WTC11 (cell line): ENCODE results near the gene PTPRN2.

Source experiments
- CREB1 ChIP-seq: sonication (generic); formaldehyde crosslinking; IDR thresholded peaks from 2 replicates; pipeline ENCODE4 v1.8.0; 2023; ENCODE audit warnings: mild to moderate bottlenecking, missing genetic modification reagents
- CTCF ChIP-seq: fragments of 200-600 bp; IDR thresholded peaks from 2 replicates; pipeline ENCODE4 v1.8.0; 2022; ENCODE audit warnings: antibody characterized with exemption
- ELF4 ChIP-seq: sonication (generic); formaldehyde crosslinking; IDR thresholded peaks from 2 replicates; pipeline ENCODE4 v1.8.1; 2022; ENCODE audit warnings: low read depth, mild to moderate bottlenecking, moderate library complexity, missing genetic modification reagents
- ESRRA ChIP-seq: sonication (generic); formaldehyde crosslinking; IDR thresholded peaks from 2 replicates; pipeline ENCODE4 v1.8.1; 2022; ENCODE audit warnings: mild to moderate bottlenecking, missing genetic modification reagents, borderline replicate concordance
- FOXJ3 ChIP-seq: sonication (generic); formaldehyde crosslinking; IDR thresholded peaks from 2 replicates; pipeline ENCODE4 v1.9.0; 2021; ENCODE audit warnings: missing genetic modification reagents, mild to moderate bottlenecking, borderline replicate concordance
- MLX ChIP-seq: sonication (generic); formaldehyde crosslinking; IDR thresholded peaks from 2 replicates; pipeline ENCODE4 v1.8.1; 2023; ENCODE audit warnings: mild to moderate bottlenecking, missing genetic modification reagents, moderate library complexity
- TEAD4 ChIP-seq: sonication (generic); formaldehyde crosslinking; IDR thresholded peaks from 2 replicates; pipeline ENCODE4 v1.8.0; 2022; ENCODE audit warnings: mild to moderate bottlenecking, missing genetic modification reagents
- USF2 ChIP-seq: sonication (generic); formaldehyde crosslinking; IDR thresholded peaks from 2 replicates; pipeline ENCODE4 v1.8.1; 2023; ENCODE audit warnings: mild to moderate bottlenecking, missing genetic modification reagents, moderate library complexity
- ZNF263 ChIP-seq: sonication (generic); formaldehyde crosslinking; IDR thresholded peaks from 2 replicates; pipeline ENCODE4 v1.8.1; 2022; ENCODE audit warnings: low read depth, mild to moderate bottlenecking, moderate library complexity, missing genetic modification reagents
- ZNF317 ChIP-seq: sonication (generic); formaldehyde crosslinking; IDR thresholded peaks from 2 replicates; pipeline ENCODE4 v1.8.1; 2023; ENCODE audit warnings: low read depth, mild to moderate bottlenecking, moderate library complexity, missing genetic modification reagents, borderline replicate concordance
- TF ChIP-seq, protein P1 (sequence below): sonication (generic); formaldehyde crosslinking; IDR thresholded peaks from 2 replicates; pipeline ENCODE4 v1.8.0; 2022; ENCODE audit warnings: mild to moderate bottlenecking, missing genetic modification reagents
- TF ChIP-seq, protein P2 (sequence below): fragments of 250-450 bp; sonication (Bioruptor Pico); IDR thresholded peaks from 2 replicates; pipeline ENCODE4 v2.1.2; 2022; ENCODE audit warnings: mild to moderate bottlenecking, moderate library complexity

DNA sequence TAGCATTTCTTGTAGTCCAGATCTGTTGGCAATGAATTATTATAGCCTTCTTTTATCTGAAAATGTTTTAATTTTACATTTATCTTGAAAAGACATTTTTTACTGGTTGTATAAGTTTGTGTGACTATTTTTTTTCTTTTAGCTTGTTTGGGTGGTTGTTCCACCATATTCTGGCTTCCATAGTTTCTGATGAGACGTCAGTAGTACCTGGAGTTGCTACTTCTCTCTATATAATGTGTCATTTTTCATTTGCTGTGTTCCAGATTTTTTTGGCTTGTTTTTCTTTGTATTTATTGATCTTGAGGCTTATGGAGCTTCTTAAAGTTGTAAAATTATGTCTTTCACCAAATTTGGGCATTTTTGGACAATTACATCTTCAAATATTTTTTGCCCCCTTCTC is 1082.0 kb downstream of the PTPRN2 start:
- TF ChIP-seq CTCF (no peak), ELF4 (CRISPR knock-in tag) (no peak), CREB1 (CRISPR knock-in tag) (no peak), ZNF263 (CRISPR knock-in tag) (no peak), ZNF317 (CRISPR knock-in tag) (peak; percentile 83; the same call in 1 of the 2 replicates), TEAD4 (CRISPR knock-in tag) (no peak), MLX (no peak), ESRRA (CRISPR knock-in tag) (no peak), USF2 (no peak), FOXJ3 (CRISPR knock-in tag) (no peak)
- TF ChIP-seq, protein P1, sequence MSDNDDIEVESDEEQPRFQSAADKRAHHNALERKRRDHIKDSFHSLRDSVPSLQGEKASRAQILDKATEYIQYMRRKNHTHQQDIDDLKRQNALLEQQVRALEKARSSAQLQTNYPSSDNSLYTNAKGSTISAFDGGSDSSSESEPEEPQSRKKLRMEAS, result no peak
- TF ChIP-seq, protein P2, sequence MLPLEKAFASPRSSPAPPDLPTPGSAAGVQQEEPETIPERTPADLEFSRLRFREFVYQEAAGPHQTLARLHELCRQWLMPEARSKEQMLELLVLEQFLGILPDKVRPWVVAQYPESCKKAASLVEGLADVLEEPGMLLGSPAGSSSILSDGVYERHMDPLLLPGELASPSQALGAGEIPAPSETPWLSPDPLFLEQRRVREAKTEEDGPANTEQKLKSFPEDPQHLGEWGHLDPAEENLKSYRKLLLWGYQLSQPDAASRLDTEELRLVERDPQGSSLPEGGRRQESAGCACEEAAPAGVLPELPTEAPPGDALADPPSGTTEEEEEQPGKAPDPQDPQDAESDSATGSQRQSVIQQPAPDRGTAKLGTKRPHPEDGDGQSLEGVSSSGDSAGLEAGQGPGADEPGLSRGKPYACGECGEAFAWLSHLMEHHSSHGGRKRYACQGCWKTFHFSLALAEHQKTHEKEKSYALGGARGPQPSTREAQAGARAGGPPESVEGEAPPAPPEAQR, result no peak
